Keratinocyte (primary cell): Measurements from ENCODE around the gene FNDC11. TPM values are rescaled to one million over a fixed set of nuclear protein-coding genes. Genes with fewer than 3 reads are reported as not detected.

Source experiments
- DNase-seq: peaks from one replicate; pipeline ENCODE4 v3.0.0-alpha.2; 2011; ENCODE audit warnings: low read depth, missing footprints, low spot score
- FAIRE-seq: peaks from 2 replicates; lab custom pipeline; 2011; peaks lifted over from hg19 to GRCh38; lab: Jason Lieb, UNC
- H2AFZ ChIP-seq: 2 replicates; pipeline ENCODE4 v1.6.0; 2012; ENCODE audit warnings: low read length, control low read depth, inconsistent platforms; ENCODE audit not compliant: control insufficient read depth
- H3K27ac ChIP-seq: 2 replicates; pipeline ENCODE4 v1.5.1; 2011; ENCODE audit warnings: low read length; ENCODE audit not compliant: control insufficient read depth, insufficient read depth
- H3K27me3 ChIP-seq: 3 replicates; pipeline ENCODE4 v1.6.0; 2011; ENCODE audit warnings: low read length; ENCODE audit not compliant: control insufficient read depth, insufficient read depth; ENCODE audit errors: extremely low read depth
- H3K36me3 ChIP-seq, 2 experiments: 2 replicates in 1 of 2; 3 replicates in 1 of 2; pipeline ENCODE4 v1.5.1; 2011; ENCODE audit warnings: low read length in 2 of 2, mild to moderate bottlenecking in 1 of 2; ENCODE audit not compliant: control insufficient read depth in 2 of 2, insufficient read depth in 2 of 2; ENCODE audit errors: extremely low read depth in 1 of 2
- H3K4me1 ChIP-seq: 3 replicates; pipeline ENCODE4 v1.5.1; 2011; ENCODE audit warnings: low read length; ENCODE audit not compliant: control insufficient read depth, insufficient read depth; ENCODE audit errors: extremely low read depth
- H3K4me2 ChIP-seq: 3 replicates; pipeline ENCODE4 v1.6.0; 2011; ENCODE audit warnings: low read depth, low read length; ENCODE audit not compliant: control insufficient read depth, insufficient read depth; ENCODE audit errors: extremely low read depth
- H3K4me3 ChIP-seq, 3 experiments: fragments of 200-600 bp in 1 of 3; sonication (generic) in 1 of 3; 2 replicates in 2 of 3; 3 replicates in 1 of 3; pipeline ENCODE4 v1.5.1; 2011 to 2016; ENCODE audit warnings: low read length in 3 of 3, mild to moderate bottlenecking in 3 of 3, control low read depth in 2 of 3, inconsistent platforms in 1 of 3, low read depth in 1 of 3, mixed read lengths in 1 of 3, mixed run types in 1 of 3, moderate library complexity in 1 of 3; ENCODE audit not compliant: control insufficient read depth in 2 of 3, insufficient read depth in 2 of 3; ENCODE audit errors: extremely low read depth in 1 of 3
- H3K79me2 ChIP-seq: 2 replicates; pipeline ENCODE4 v1.6.0; 2012; ENCODE audit warnings: low read length; ENCODE audit not compliant: control insufficient read depth, insufficient read depth
- H3K9ac ChIP-seq: 3 replicates; pipeline ENCODE4 v1.6.0; 2011; ENCODE audit warnings: low read length; ENCODE audit not compliant: control insufficient read depth, insufficient read depth; ENCODE audit errors: extremely low read depth
- H3K9me1 ChIP-seq: 3 replicates; pipeline ENCODE4 v1.6.0; 2011; ENCODE audit warnings: low read length; ENCODE audit not compliant: control insufficient read depth, insufficient read depth; ENCODE audit errors: extremely low read depth
- H3K9me3 ChIP-seq: 2 replicates; pipeline ENCODE4 v1.5.1; 2012; ENCODE audit warnings: low read depth, low read length; ENCODE audit not compliant: control insufficient read depth
- H4K20me1 ChIP-seq: 3 replicates; pipeline ENCODE4 v1.6.0; 2011; ENCODE audit warnings: low read length; ENCODE audit not compliant: control insufficient read depth, insufficient read depth; ENCODE audit errors: extremely low read depth
- EZH2 ChIP-seq: IDR thresholded peaks from one replicate; pipeline ENCODE4 v1.6.1; 2012; ENCODE audit warnings: inconsistent platforms, mild to moderate bottlenecking, low read length, moderate library complexity
- dilution Hi-C: fragments of 300-500 bp; cut with MboI; formaldehyde crosslinking; loops from one replicate; pipeline ENCODE4 v1.7.0; 2020; ENCODE audit warnings: low sequenced_read_pairs; ENCODE audit not compliant: extremely low pct_ligation_motif_present
- polyA plus RNA-seq, 5 experiments: library from polyadenylated mRNA; depleted of rRNA in 3 of 5; stranded (reverse) in 3 of 5; stranded (forward) in 1 of 5; unstranded in 1 of 5; fragments of >200 nt; gene quantifications; 1 replicate in 1 of 5; 2 replicates in 3 of 5; 3 replicates in 1 of 5; pipeline versions ENCODE4 v1.2.1 to v1.2.3, GENCODE V29; 2011 to 2012; ENCODE audit warnings: missing spikeins in 2 of 5, low read depth in 1 of 5, low replicate concordance in 1 of 5
- TF ChIP-seq, protein P1 (sequence below), 3 experiments: IDR thresholded peaks in 1 of 3; conservative IDR thresholded peaks in 1 of 3; optimal IDR thresholded peaks in 1 of 3; 2 replicates in 2 of 3; 3 replicates in 1 of 3; pipeline versions ENCODE3 to v1.5.1; 2011; ENCODE audit warnings: low read length in 3 of 3, mild to moderate bottlenecking in 3 of 3, moderate library complexity in 2 of 3, control low read depth in 1 of 3, inconsistent platforms in 1 of 3; ENCODE audit not compliant: insufficient read depth in 2 of 3; ENCODE audit errors: extremely low read depth in 1 of 3

The FNDC11 gene
- polyA plus RNA-seq, 1 donor (not counting 4 experiments of a cell fraction or from before 2014, with no cell fraction given): 0.55 TPM

DNA sequence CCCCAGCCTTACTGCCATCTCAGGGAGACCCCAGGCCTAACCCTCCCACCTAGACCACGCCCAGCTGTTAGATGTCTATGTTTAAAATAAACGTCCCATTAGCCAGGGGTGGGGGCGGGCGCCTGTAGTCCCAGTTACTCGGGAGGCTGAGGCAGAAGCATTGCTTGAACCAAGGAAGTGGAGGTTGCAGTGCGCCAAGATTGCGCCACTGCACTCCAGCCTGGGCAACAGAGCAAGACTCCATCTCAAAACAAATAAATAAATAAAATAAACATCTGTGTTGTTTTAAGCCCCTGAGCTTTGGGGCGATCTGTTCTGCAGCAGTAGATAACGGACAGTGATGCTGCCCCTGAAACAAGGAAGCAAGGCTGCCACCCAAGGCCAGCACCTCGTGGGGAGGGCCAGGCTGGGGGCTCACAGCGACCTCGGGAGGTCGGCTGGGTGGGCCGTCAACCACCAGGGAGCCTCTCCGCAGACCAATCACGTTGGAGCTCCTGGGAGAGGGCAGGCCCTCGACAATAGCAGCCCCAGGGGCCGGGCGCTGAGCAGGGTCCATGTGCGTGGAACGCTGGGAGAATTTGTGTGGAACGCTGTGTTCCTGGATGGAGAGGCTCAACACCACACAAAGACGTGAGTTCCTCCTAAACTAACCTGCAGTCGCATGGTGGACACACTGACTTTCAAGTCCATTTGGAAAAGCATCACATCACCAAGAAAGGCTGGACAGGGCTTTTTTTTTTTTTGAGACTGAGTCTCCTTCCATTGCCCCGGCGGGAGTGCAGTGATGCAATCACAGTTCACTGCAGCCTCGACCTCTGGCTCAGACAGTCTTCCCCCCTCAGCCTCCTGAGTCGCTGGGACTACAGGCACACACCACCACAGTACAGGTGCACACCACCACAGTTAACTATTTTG is 21.1 kb downstream of the FNDC11 start:
- Histone ChIP-seq H3K4me2 (no peak overlapping the region), H2AFZ (no peak overlapping the region), H3K9me1 (no peaks in the 10 kb centered on the region), H3K79me2 (peaks cover 15% of the 10 kb centered on the region), H3K9me3 (no peaks in the 10 kb centered on the region), H3K27me3 (no peaks in the 10 kb centered on the region), H3K9ac (no peak overlapping the region), H4K20me1 (no peaks in the 10 kb centered on the region), H3K4me3 (no peak overlapping the region), H3K4me1 (peaks cover 13% of the 10 kb centered on the region), H3K36me3 (peaks cover 2 to 3% of the 10 kb centered on the region in 2 experiments), H3K27ac (no peak overlapping the region)
- no peak for FAIRE-seq
- dilution Hi-C loops: no loop called here
- no peak for DNase-seq
- TF ChIP-seq, protein P1, sequence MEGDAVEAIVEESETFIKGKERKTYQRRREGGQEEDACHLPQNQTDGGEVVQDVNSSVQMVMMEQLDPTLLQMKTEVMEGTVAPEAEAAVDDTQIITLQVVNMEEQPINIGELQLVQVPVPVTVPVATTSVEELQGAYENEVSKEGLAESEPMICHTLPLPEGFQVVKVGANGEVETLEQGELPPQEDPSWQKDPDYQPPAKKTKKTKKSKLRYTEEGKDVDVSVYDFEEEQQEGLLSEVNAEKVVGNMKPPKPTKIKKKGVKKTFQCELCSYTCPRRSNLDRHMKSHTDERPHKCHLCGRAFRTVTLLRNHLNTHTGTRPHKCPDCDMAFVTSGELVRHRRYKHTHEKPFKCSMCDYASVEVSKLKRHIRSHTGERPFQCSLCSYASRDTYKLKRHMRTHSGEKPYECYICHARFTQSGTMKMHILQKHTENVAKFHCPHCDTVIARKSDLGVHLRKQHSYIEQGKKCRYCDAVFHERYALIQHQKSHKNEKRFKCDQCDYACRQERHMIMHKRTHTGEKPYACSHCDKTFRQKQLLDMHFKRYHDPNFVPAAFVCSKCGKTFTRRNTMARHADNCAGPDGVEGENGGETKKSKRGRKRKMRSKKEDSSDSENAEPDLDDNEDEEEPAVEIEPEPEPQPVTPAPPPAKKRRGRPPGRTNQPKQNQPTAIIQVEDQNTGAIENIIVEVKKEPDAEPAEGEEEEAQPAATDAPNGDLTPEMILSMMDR (optimal IDR thresholded peaks at IDR 0.05 in 1 of 3, IDR thresholded peaks at IDR 0.05 in 1 of 3, conservative IDR thresholded peaks at IDR 0.05 in 1 of 3; ENCODE audit: extremely low read depth in 1 of 3, insufficient read depth in 2 of 3, low read length in 3 of 3): no peak
- TF ChIP-seq EZH2: no peak

DNA sequence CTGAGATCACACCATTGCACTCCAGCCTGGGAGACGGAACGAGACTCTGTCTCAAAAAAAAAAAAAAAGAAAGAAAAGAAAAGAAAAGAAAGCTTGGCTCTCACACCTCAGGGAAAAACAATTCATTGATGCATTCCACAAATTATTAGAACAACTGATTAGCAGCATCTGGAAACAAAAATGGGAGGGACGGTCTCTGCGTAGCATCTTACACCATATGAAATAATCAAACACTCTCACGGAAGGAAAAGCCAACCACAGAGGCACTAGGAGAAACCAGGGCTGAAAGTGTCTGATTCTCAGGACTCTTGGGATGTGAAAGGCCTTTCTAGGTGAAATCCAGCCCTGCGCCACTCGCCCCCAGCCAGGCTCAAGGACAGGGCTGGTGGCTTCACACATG is 22.4 kb downstream of the FNDC11 start:
- H3K79me2 ChIP-seq: peaks cover 15% of the 10 kb centered on the region
- H3K4me2 ChIP-seq: no peak overlapping the region
- no peak overlapping the region for H3K27ac ChIP-seq
- dilution Hi-C loops: no loop called here
- no peak overlapping the region for H3K4me3 ChIP-seq
- H3K27me3 ChIP-seq: no peaks in the 10 kb centered on the region
- H3K9me1 ChIP-seq: no peaks in the 10 kb centered on the region
- DNase-seq (no peak), FAIRE-seq (no peak)
- no peaks in the 10 kb centered on the region for H4K20me1 ChIP-seq
- peaks cover 15% of the 10 kb centered on the region for H3K4me1 ChIP-seq
- TF ChIP-seq EZH2: no peak
- TF ChIP-seq, protein P1 (optimal IDR thresholded peaks at IDR 0.05 in 1 of 3, IDR thresholded peaks at IDR 0.05 in 1 of 3, conservative IDR thresholded peaks at IDR 0.05 in 1 of 3; ENCODE audit: extremely low read depth in 1 of 3, insufficient read depth in 2 of 3, low read length in 3 of 3): no peak
- H2AFZ ChIP-seq: no peak overlapping the region
- H3K9ac ChIP-seq: no peak overlapping the region
- no peaks in the 10 kb centered on the region for H3K9me3 ChIP-seq
- peaks cover 2 to 3% of the 10 kb centered on the region in 2 experiments for H3K36me3 ChIP-seq
